ENCODE results near the gene CAND1.

- TF ChIP-seq CTCF (conservative IDR thresholded peaks at IDR 0.05; ENCODE audit: low read length) (no peak), EZH2phosphoT487 (IDR thresholded peaks at IDR 0.05; ENCODE audit: borderline replicate concordance) (no peak)
Observed at GRCh38 chr12:67275380-67275913, 6.3 kb downstream of the CAND1 start.
